Measurements from ENCODE around the gene ACSL5.
A peak's percentile ranks its signal among the peaks of the same experiment; 100 is the strongest.

Gene ACSL5

GRCh38 chr10:112426111-112426510 is 52.2 kb downstream of the ACSL5 start:
- Histone ChIP-seq H2AFZ (ENCODE audit: low read length) (no peak overlapping the region), H3K36me3 (ENCODE audit: insufficient read depth, low read length) (peaks cover 86% of the 10 kb centered on the region), H3K4me1 (ENCODE audit: insufficient read depth, low read length, severe bottlenecking) (peaks cover 8% of the 10 kb centered on the region), H3K4me2 (ENCODE audit: low read length) (no peak overlapping the region), H4K20me1 (ENCODE audit: insufficient read depth, low read length) (no peaks in the 10 kb centered on the region), H3F3A (ENCODE audit: insufficient read depth, low read length) (no peaks in the 10 kb centered on the region), H3K9ac (ENCODE audit: low read length) (no peak overlapping the region), H3K79me2 (ENCODE audit: insufficient read depth, low read length) (no peaks in the 10 kb centered on the region), H3K27me3 (ENCODE audit: insufficient read depth, low read length) (no peaks in the 10 kb centered on the region), H3K9me2 (ENCODE audit: low read depth, low read length) (no peaks in the 10 kb centered on the region), H3K4me3 (ENCODE audit: low read depth, low read length, poor library complexity, severe bottlenecking) (no peak overlapping the region), H3K9me3 (ENCODE audit: low read length) (no peaks in the 10 kb centered on the region), H3K27ac (ENCODE audit: low read depth, low read length, poor library complexity, severe bottlenecking) (no peak overlapping the region)
- no peak for TF ChIP-seq CTCF (IDR thresholded peaks at IDR 0.05; ENCODE audit: low read length)
- no peak for TF ChIP-seq EZH2 (IDR thresholded peaks at IDR 0.05; ENCODE audit: borderline replicate concordance, low read length)

GRCh38 chr10:112429147-112429546 is 55.2 kb downstream of the ACSL5 start:
- Histone ChIP-seq H3F3A (ENCODE audit: insufficient read depth, low read length) (no peaks in the 10 kb centered on the region), H3K27me3 (ENCODE audit: insufficient read depth, low read length) (no peaks in the 10 kb centered on the region), H4K20me1 (ENCODE audit: insufficient read depth, low read length) (no peaks in the 10 kb centered on the region), H3K9me2 (ENCODE audit: low read depth, low read length) (no peaks in the 10 kb centered on the region), H2AFZ (ENCODE audit: low read length) (no peak overlapping the region), H3K4me2 (ENCODE audit: low read length) (no peak overlapping the region), H3K79me2 (ENCODE audit: insufficient read depth, low read length) (no peaks in the 10 kb centered on the region), H3K4me1 (ENCODE audit: insufficient read depth, low read length, severe bottlenecking) (peaks cover 8% of the 10 kb centered on the region), H3K4me3 (ENCODE audit: low read depth, low read length, poor library complexity, severe bottlenecking) (no peak overlapping the region), H3K9me3 (ENCODE audit: low read length) (no peaks in the 10 kb centered on the region), H3K36me3 (ENCODE audit: insufficient read depth, low read length) (peaks cover 91% of the 10 kb centered on the region), H3K9ac (ENCODE audit: low read length) (no peak overlapping the region), H3K27ac (ENCODE audit: low read depth, low read length, poor library complexity, severe bottlenecking) (peak overlapping the region; percentile 22)
- TF ChIP-seq EZH2 (IDR thresholded peaks at IDR 0.05; ENCODE audit: borderline replicate concordance, low read length), result no peak
- no peak for TF ChIP-seq CTCF (IDR thresholded peaks at IDR 0.05; ENCODE audit: low read length)

- no peak for TF ChIP-seq EZH2 (IDR thresholded peaks at IDR 0.05; ENCODE audit: borderline replicate concordance, low read length)
- no peak for TF ChIP-seq CTCF (IDR thresholded peaks at IDR 0.05; ENCODE audit: low read length)
- no peaks in the 10 kb centered on the region for H3K9me2 ChIP-seq (ENCODE audit: low read depth, low read length)
- no peaks in the 10 kb centered on the region for H4K20me1 ChIP-seq (ENCODE audit: insufficient read depth, low read length)
- H3K36me3 ChIP-seq (ENCODE audit: insufficient read depth, low read length), result peaks cover 92% of the 10 kb centered on the region
- no peaks in the 10 kb centered on the region for H3K27me3 ChIP-seq (ENCODE audit: insufficient read depth, low read length)
- H3K27ac ChIP-seq (ENCODE audit: low read depth, low read length, poor library complexity, severe bottlenecking), result peak overlapping the region; percentile 22
- no peaks in the 10 kb centered on the region for H3K9me3 ChIP-seq (ENCODE audit: low read length)
- H3K4me3 ChIP-seq (ENCODE audit: low read depth, low read length, poor library complexity, severe bottlenecking), result no peak overlapping the region
- H3F3A ChIP-seq (ENCODE audit: insufficient read depth, low read length), result no peaks in the 10 kb centered on the region
- H3K79me2 ChIP-seq (ENCODE audit: insufficient read depth, low read length), result no peaks in the 10 kb centered on the region
- no peak overlapping the region for H3K9ac ChIP-seq (ENCODE audit: low read length)
- peaks cover 8% of the 10 kb centered on the region for H3K4me1 ChIP-seq (ENCODE audit: insufficient read depth, low read length, severe bottlenecking)
- H3K4me2 ChIP-seq (ENCODE audit: low read length), result no peak overlapping the region
- H2AFZ ChIP-seq (ENCODE audit: low read length), result no peak overlapping the region
Observed at GRCh38 chr10:112429654-112430230, 55.8 kb downstream of the ACSL5 start.

Measured in OCI-LY1 (cell line).